RWPE2 (cell line): ENCODE results near the gene GNAT1.

Source experiments
- ATAC-seq: fragments of 200-7000 bp; cut with Tn5 transposase; 3 replicates; pipeline ENCODE4 v1.9.1; 2021; ENCODE audit warnings: low read depth
- DNase-seq: peaks from one replicate; pipeline ENCODE4 v3.0.0-alpha.2; 2020; ENCODE audit warnings: low spot score
- H3K27ac ChIP-seq: fragments of 450-650 bp; 2 replicates; pipeline ENCODE4 v1.5.1; 2017; ENCODE audit warnings: mild to moderate bottlenecking; ENCODE audit not compliant: poor library complexity, severe bottlenecking
- H3K27me3 ChIP-seq: fragments of 250-450 bp; sonication (Bioruptor Pico); 2 replicates; pipeline ENCODE4 v1.5.1; 2021; ENCODE audit warnings: mild to moderate bottlenecking, moderate library complexity; ENCODE audit not compliant: insufficient read depth, poor library complexity, severe bottlenecking
- H3K36me3 ChIP-seq: fragments of 250-450 bp; sonication (Bioruptor Pico); 2 replicates; pipeline ENCODE4 v1.5.1; 2020; ENCODE audit warnings: low read depth, mild to moderate bottlenecking, moderate library complexity
- H3K4me1 ChIP-seq: fragments of 250-450 bp; sonication (Bioruptor Pico); 2 replicates; pipeline ENCODE4 v1.5.1; 2021; ENCODE audit warnings: mild to moderate bottlenecking, moderate library complexity; ENCODE audit not compliant: insufficient read depth, poor library complexity, severe bottlenecking
- H3K4me3 ChIP-seq: fragments of 250-450 bp; sonication (Bioruptor Pico); 2 replicates; pipeline ENCODE4 v1.5.1; 2021; ENCODE audit warnings: mild to moderate bottlenecking, moderate library complexity; ENCODE audit not compliant: severe bottlenecking
- H3K9me3 ChIP-seq: fragments of 250-450 bp; sonication (Bioruptor Pico); 2 replicates; pipeline ENCODE4 v1.5.1; 2021; ENCODE audit warnings: mild to moderate bottlenecking, moderate library complexity; ENCODE audit not compliant: severe bottlenecking
- TF ChIP-seq, protein P1 (sequence below): fragments of 450-650 bp; IDR thresholded peaks from one replicate; pipeline ENCODE4 v1.5.1; 2017; ENCODE audit warnings: mild to moderate bottlenecking, moderate library complexity; ENCODE audit not compliant: poor library complexity, severe bottlenecking

Gene GNAT1

DNA sequence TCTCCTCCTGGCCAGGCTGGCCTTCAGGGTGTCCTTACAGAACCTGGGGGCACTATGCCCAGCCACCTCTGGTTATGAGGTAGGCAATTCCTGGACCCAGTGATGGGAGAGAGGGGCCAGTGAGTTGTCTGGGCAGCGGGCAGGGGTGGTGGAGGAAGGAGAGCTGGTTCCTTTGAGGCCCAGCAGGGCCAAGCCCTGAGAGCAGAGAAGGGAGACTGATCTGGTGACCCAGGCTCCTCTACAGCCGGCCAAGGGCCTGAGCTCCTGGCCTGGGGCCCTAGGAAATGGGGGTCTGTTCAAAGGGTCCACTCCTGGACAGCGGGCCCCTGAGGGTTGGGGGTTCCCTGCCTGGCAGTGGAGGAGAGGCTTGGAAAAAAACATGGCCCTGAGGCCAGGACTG is 21.6 kb downstream of the GNAT1 start:
- H3K36me3 ChIP-seq: no peaks in the 10 kb centered on the region
- ATAC-seq (no peak), DNase-seq (no peak)
- H3K4me3 ChIP-seq: no peak overlapping the region
- H3K27me3 ChIP-seq: no peaks in the 10 kb centered on the region
- no peaks in the 10 kb centered on the region for H3K4me1 ChIP-seq
- no peak overlapping the region for H3K27ac ChIP-seq
- TF ChIP-seq, protein P1, sequence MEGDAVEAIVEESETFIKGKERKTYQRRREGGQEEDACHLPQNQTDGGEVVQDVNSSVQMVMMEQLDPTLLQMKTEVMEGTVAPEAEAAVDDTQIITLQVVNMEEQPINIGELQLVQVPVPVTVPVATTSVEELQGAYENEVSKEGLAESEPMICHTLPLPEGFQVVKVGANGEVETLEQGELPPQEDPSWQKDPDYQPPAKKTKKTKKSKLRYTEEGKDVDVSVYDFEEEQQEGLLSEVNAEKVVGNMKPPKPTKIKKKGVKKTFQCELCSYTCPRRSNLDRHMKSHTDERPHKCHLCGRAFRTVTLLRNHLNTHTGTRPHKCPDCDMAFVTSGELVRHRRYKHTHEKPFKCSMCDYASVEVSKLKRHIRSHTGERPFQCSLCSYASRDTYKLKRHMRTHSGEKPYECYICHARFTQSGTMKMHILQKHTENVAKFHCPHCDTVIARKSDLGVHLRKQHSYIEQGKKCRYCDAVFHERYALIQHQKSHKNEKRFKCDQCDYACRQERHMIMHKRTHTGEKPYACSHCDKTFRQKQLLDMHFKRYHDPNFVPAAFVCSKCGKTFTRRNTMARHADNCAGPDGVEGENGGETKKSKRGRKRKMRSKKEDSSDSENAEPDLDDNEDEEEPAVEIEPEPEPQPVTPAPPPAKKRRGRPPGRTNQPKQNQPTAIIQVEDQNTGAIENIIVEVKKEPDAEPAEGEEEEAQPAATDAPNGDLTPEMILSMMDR: no peak
- H3K9me3 ChIP-seq: no peaks in the 10 kb centered on the region

DNA sequence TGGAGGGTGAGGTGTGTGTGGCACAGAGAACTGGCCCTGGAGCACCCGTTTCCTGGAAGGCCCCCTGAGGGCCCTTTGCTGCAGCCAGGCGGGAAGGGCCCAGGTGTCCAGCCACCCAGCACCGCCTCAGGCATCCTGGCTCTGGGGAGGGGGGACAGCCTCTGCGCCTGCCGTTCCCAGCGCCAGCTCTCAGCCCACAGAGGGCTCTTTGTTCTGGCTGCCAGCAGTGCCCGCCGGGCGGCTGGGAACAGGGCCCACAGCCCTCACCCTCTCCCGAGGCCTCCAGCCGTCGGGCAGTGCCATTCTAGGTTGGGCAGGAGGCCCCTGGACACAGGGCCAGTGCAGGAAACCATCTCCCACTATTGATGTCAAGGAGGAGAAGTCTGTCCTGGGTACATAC is 22.0 kb downstream of the GNAT1 start:
- DNase-seq (no peak), ATAC-seq (no peak)
- TF ChIP-seq, protein P1: no peak
- H3K4me3 ChIP-seq: no peak overlapping the region
- no peak overlapping the region for H3K27ac ChIP-seq
- no peaks in the 10 kb centered on the region for H3K36me3 ChIP-seq
- no peaks in the 10 kb centered on the region for H3K9me3 ChIP-seq
- no peaks in the 10 kb centered on the region for H3K27me3 ChIP-seq
- no peaks in the 10 kb centered on the region for H3K4me1 ChIP-seq

DNA sequence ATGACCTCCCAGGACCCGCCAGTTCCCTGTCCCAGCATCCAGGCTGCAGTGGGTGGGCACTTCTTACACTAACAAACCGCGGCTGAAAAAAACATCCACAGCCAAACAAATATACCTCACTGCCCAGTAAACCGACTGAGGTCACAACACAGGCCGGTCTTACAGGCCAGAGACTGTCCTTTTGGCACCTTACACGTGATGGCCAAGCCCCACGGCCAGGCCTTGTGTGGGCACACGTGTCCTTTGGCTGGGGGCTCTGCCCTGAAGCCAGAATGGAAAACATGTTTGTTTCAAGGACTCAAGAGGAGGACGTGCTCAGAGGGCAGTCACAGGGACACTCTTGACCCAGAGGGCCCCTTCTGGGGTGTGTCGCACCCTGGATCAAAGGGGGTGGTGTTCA is 23.4 kb downstream of the GNAT1 start:
- Histone ChIP-seq H3K4me1 (no peaks in the 10 kb centered on the region), H3K4me3 (no peak overlapping the region), H3K9me3 (no peaks in the 10 kb centered on the region), H3K27me3 (no peaks in the 10 kb centered on the region), H3K36me3 (no peaks in the 10 kb centered on the region), H3K27ac (no peak overlapping the region)
- ATAC-seq (no peak), DNase-seq (no peak)
- TF ChIP-seq, protein P1: no peak

DNA sequence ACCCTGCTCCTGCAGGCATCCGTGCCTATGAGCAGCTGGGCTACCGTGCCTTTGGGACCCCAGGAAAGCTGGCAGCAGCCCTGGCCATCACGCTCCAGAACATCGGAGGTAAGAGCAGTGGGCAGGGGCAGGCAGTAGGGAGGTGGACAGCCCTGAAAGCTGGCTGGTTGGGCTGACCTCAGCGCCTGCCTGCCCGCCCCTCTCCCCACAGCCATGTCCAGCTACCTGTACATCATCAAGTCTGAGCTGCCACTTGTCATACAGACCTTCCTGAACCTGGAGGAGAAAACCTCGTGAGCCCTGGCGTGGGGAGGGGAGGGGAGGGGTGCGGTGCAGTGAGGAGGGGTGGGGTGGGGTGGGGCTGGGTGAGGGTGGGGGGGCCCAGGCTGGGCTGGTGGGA is 24.1 kb downstream of the GNAT1 start:
- TF ChIP-seq, protein P1: no peak
- DNase-seq (no peak), ATAC-seq (no peak)
- no peaks in the 10 kb centered on the region for H3K4me1 ChIP-seq
- H3K27ac ChIP-seq: no peak overlapping the region
- H3K9me3 ChIP-seq: no peaks in the 10 kb centered on the region
- H3K4me3 ChIP-seq: no peak overlapping the region
- no peaks in the 10 kb centered on the region for H3K36me3 ChIP-seq
- no peaks in the 10 kb centered on the region for H3K27me3 ChIP-seq

DNA sequence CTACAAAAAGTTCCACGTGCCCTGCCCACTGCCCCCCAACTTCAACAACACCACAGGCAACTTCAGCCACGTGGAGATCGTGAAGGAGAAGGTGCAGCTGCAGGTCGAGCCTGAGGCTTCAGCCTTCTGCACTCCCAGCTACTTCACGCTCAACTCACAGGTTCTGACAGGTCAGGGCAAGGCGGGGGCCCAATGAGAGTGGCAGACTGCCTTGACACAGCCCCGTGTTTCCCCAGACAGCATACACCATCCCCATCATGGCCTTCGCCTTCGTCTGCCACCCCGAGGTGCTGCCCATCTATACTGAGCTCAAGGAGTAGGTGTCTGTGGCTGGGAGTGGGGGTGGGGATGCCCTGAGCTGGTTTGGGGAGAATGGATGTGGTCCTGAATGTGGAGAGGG is 26.3 kb downstream of the GNAT1 start:
- Histone ChIP-seq H3K4me3 (no peak overlapping the region), H3K27me3 (no peaks in the 10 kb centered on the region), H3K9me3 (no peaks in the 10 kb centered on the region), H3K4me1 (no peaks in the 10 kb centered on the region), H3K36me3 (no peaks in the 10 kb centered on the region), H3K27ac (no peak overlapping the region)
- DNase-seq (no peak), ATAC-seq (peak; percentile 32; the same call in 1 of the 3 replicates)
- TF ChIP-seq, protein P1: no peak
